ENCODE results near the gene SH3YL1. TPM values are rescaled to one million over a fixed set of nuclear protein-coding genes. Genes with fewer than 3 reads are reported as not detected.
A peak's percentile ranks its signal among the peaks of the same experiment; 100 is the strongest.

Gene SH3YL1
- total and polyA plus RNA-seq, 4 donors, result 35.1 to 121 (median 54.3) TPM

DNA sequence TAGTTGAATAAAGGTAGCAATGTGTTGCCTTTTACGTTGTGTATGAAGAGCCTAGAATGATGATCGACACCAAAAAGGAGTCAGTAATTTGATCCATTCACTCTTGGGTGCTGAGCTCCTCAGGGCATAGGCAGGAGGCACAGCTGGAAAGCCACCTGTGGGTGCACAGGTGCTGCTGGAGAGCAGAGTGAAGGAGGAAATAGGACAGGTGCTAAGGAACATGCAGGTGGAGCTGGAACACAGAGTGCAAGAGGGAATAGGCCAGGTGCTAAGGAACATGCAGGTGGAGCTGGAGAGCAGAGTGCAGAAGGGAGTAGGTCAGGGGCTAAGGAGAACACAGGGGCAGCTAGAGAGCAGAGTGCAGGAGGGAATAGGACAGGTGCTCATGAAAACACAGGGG lies 86.1 kb downstream of the SH3YL1 start:
- peaks cover 0 to 2% (median 0%) of the 10 kb centered on the region in 3 donors for H3K27me3 ChIP-seq (ENCODE audit: control insufficient read depth in 3 of 3, insufficient read depth in 3 of 3, low read length in 2 of 3)
- H3K27ac ChIP-seq (ENCODE audit: low read depth in 1 of 2, low read length in 1 of 2), result no peak overlapping the region
- no peak overlapping the region for H3K9ac ChIP-seq (ENCODE audit: insufficient read depth in 1 of 2, low read length in 2 of 2)
- 88 to 92% methylated on average over 2 of the region's 2 CpGs for WGBS, 2 donors
- DNase-seq (no peak), ATAC-seq (ENCODE audit: insufficient read depth, low FRiP score) (no peak)
- peaks cover 0 to 14% (median 3%) of the 10 kb centered on the region in 5 donors for H3K4me1 ChIP-seq (ENCODE audit: control insufficient read depth in 5 of 5, insufficient read depth in 5 of 5, low read length in 5 of 5)
- no peaks in the 10 kb centered on the region for H3K36me3 ChIP-seq (ENCODE audit: control insufficient read depth in 4 of 4, insufficient read depth in 4 of 4, low read length in 4 of 4)
- H3K9me3 ChIP-seq (ENCODE audit: control insufficient read depth in 4 of 4, insufficient read depth in 3 of 4, low read length in 3 of 4), result no peaks in the 10 kb centered on the region
- no peak overlapping the region for H3K4me3 ChIP-seq
- TF ChIP-seq, protein P1, sequence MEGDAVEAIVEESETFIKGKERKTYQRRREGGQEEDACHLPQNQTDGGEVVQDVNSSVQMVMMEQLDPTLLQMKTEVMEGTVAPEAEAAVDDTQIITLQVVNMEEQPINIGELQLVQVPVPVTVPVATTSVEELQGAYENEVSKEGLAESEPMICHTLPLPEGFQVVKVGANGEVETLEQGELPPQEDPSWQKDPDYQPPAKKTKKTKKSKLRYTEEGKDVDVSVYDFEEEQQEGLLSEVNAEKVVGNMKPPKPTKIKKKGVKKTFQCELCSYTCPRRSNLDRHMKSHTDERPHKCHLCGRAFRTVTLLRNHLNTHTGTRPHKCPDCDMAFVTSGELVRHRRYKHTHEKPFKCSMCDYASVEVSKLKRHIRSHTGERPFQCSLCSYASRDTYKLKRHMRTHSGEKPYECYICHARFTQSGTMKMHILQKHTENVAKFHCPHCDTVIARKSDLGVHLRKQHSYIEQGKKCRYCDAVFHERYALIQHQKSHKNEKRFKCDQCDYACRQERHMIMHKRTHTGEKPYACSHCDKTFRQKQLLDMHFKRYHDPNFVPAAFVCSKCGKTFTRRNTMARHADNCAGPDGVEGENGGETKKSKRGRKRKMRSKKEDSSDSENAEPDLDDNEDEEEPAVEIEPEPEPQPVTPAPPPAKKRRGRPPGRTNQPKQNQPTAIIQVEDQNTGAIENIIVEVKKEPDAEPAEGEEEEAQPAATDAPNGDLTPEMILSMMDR (IDR thresholded peaks at IDR 0.05; ENCODE audit: control extremely low read depth, extremely low read depth), result no peak

DNA sequence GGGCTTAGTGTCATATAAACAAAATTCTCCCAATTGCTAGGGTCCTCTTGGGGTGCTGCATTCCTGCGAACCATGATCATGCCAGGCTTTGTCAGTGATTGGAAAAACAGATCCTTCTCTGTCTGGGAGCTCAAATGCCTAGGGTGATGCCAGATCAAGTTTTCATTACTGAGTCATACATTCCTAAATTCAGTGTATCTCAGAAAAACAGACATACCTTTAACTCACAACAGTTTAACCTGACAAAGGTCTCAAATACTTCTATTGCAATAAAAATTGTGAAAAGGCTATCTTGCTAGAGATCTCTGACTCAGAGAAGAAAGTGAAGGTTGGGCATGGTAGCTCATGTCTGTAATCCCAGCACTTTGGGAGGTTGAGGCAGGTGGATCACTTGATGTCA lies 86.9 kb downstream of the SH3YL1 start:
- 73 to 78% methylated on average over 1 of the region's 1 CpG for WGBS, 2 donors
- no peak for ATAC-seq (ENCODE audit: insufficient read depth, low FRiP score)
- no peak overlapping the region for H3K27ac ChIP-seq (ENCODE audit: low read depth in 1 of 2, low read length in 1 of 2)

DNA sequence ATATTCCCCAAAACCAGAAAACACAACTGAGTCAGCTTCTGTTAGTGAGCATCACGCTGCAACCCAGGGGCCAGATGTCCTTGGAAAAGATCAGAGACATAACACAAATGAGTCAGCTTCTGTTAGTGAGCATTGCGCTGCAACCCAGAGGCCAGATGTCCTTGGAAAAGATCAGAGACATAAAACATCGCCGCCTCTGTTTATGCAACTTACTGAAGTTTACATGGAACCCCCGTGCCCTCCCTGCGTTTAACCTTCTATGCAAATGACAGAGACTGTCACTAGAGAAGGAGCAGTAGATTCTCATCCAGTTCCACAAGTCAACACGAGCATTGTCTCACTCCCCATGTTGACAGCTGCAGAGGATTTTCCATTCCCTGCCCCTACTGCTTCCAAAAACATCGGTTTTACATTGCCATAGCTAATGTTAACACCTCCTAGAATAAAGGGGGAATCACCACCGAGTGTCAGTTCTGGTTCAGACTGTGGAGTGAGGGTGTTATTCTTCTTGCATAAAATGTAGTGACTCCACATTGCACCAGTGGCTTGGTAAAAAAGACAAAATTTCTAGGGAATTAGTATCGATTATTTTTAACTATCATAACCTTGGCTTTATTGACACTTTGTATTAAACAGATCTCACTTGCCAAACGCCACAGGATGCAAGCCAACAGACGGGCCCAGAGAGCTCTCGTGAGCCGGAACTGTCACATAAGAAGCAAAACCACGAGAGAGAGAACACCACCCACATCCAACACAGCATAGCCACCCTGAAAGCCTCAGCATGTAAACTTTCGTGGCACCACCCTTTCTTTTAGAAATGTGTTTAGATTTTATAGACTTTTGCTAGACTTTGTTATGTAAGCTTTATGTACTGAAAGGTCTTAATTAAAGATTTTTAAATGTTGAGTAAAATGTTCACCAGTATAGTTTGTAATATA lies 87.7 kb downstream of the SH3YL1 start:
- TF ChIP-seq, protein P1 (IDR thresholded peaks at IDR 0.05; ENCODE audit: control extremely low read depth, extremely low read depth), result no peak
- whole genome bisulfite sequencing, 2 donors, result 51 to 55% methylated on average over 16 of the region's 16 CpGs
- Histone ChIP-seq H3K4me3 (no peak overlapping the region), H3K36me3 (ENCODE audit: control insufficient read depth in 4 of 4, insufficient read depth in 4 of 4, low read length in 4 of 4) (no peaks in the 10 kb centered on the region), H3K9ac (ENCODE audit: insufficient read depth in 1 of 2, low read length in 2 of 2) (no peak overlapping the region), H3K27me3 (ENCODE audit: control insufficient read depth in 3 of 3, insufficient read depth in 3 of 3, low read length in 2 of 3) (peaks cover 0 to 2% (median 0%) of the 10 kb centered on the region in 3 donors), H3K4me1 (ENCODE audit: control insufficient read depth in 5 of 5, insufficient read depth in 5 of 5, low read length in 5 of 5) (peaks cover 0 to 14% (median 3%) of the 10 kb centered on the region in 5 donors), H3K27ac (ENCODE audit: low read depth in 1 of 2, low read length in 1 of 2) (no peak overlapping the region), H3K9me3 (ENCODE audit: control insufficient read depth in 4 of 4, insufficient read depth in 3 of 4, low read length in 3 of 4) (no peaks in the 10 kb centered on the region)
- peak; percentile 25 to 53 (median 42) for DNase-seq
- no peak for ATAC-seq (ENCODE audit: insufficient read depth, low FRiP score)

More for the DNA sequence above, 86.9 kb downstream of the SH3YL1 start:
- Histone ChIP-seq H3K9me3 (ENCODE audit: control insufficient read depth in 4 of 4, insufficient read depth in 3 of 4, low read length in 3 of 4) (no peaks in the 10 kb centered on the region), H3K4me1 (ENCODE audit: control insufficient read depth in 5 of 5, insufficient read depth in 5 of 5, low read length in 5 of 5) (peaks cover 0 to 14% (median 3%) of the 10 kb centered on the region in 5 donors), H3K27me3 (ENCODE audit: control insufficient read depth in 3 of 3, insufficient read depth in 3 of 3, low read length in 2 of 3) (peaks cover 0 to 2% (median 0%) of the 10 kb centered on the region in 3 donors), H3K9ac (ENCODE audit: insufficient read depth in 1 of 2, low read length in 2 of 2) (no peak overlapping the region), H3K36me3 (ENCODE audit: control insufficient read depth in 4 of 4, insufficient read depth in 4 of 4, low read length in 4 of 4) (no peaks in the 10 kb centered on the region), H3K4me3 (no peak overlapping the region)
- TF ChIP-seq, protein P1 (IDR thresholded peaks at IDR 0.05; ENCODE audit: control extremely low read depth, extremely low read depth), result no peak
- no peak for DNase-seq

All from lung (tissue), 12 donors.